ENCODE measurements around the gene PNPLA1.

Gene PNPLA1

DNA sequence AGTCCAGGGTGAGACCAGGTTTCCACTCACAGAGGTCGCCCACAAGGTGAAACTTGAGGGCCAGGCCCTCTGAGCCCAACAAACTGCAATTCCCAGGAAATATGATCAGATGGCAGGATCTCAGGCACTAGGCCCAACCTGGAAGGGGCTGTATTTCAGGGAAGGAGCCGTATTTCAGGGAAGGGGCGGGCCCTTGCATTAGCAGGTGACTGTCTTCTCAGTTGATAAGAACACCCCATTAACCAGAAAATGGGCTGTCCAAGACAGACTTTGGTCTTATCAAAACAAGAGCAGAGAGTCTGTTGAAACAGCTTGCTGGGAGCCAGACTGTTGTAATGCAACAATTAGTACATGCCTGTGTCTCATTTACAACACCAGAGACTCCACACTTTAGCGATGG, 77.8 kb downstream of the PNPLA1 start:
- TF ChIP-seq TAF1 (IDR thresholded peaks at IDR 0.05; ENCODE audit: borderline replicate concordance, insufficient read depth, low read length) (no peak), SIN3A (IDR thresholded peaks at IDR 0.05; ENCODE audit: borderline replicate concordance, insufficient read depth, low read length) (no peak), POLR2AphosphoS5 (IDR thresholded peaks at IDR 0.05; ENCODE audit: low read depth, low read length) (no peak), FOXP2 (optimal IDR thresholded peaks at IDR 0.05; ENCODE audit: borderline replicate concordance, extremely low read depth, extremely low read length, insufficient read depth) (no peak)
- TF ChIP-seq, protein P1, sequence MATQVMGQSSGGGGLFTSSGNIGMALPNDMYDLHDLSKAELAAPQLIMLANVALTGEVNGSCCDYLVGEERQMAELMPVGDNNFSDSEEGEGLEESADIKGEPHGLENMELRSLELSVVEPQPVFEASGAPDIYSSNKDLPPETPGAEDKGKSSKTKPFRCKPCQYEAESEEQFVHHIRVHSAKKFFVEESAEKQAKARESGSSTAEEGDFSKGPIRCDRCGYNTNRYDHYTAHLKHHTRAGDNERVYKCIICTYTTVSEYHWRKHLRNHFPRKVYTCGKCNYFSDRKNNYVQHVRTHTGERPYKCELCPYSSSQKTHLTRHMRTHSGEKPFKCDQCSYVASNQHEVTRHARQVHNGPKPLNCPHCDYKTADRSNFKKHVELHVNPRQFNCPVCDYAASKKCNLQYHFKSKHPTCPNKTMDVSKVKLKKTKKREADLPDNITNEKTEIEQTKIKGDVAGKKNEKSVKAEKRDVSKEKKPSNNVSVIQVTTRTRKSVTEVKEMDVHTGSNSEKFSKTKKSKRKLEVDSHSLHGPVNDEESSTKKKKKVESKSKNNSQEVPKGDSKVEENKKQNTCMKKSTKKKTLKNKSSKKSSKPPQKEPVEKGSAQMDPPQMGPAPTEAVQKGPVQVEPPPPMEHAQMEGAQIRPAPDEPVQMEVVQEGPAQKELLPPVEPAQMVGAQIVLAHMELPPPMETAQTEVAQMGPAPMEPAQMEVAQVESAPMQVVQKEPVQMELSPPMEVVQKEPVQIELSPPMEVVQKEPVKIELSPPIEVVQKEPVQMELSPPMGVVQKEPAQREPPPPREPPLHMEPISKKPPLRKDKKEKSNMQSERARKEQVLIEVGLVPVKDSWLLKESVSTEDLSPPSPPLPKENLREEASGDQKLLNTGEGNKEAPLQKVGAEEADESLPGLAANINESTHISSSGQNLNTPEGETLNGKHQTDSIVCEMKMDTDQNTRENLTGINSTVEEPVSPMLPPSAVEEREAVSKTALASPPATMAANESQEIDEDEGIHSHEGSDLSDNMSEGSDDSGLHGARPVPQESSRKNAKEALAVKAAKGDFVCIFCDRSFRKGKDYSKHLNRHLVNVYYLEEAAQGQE (IDR thresholded peaks at IDR 0.05; ENCODE audit: insufficient read depth in 1 of 2, low read depth in 2 of 2, low read length in 2 of 2), result no peak

DNA sequence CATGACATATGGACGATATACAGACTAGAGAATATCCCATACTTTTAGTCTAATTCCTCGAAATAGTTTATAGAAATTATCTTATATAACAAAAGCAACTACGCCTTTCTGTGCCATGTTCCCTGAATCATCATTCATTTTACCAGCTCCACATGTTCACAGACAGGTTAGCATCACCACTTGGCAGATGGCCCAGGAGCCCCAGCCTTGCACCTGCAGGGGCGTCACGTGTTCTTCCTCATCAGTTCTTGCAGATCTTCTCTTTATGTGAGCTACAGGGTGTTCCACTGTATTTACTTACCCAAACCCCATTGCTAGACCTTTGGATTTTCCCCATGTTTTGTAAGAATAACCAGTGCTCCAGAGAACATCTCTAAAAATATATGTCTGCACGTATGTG, 79.4 kb downstream of the PNPLA1 start:
- no peak for TF ChIP-seq FOXP2 (optimal IDR thresholded peaks at IDR 0.05; ENCODE audit: borderline replicate concordance, extremely low read depth, extremely low read length, insufficient read depth)
- no peak for TF ChIP-seq POLR2AphosphoS5 (IDR thresholded peaks at IDR 0.05; ENCODE audit: low read depth, low read length)
- TF ChIP-seq SIN3A (IDR thresholded peaks at IDR 0.05; ENCODE audit: borderline replicate concordance, insufficient read depth, low read length), result no peak
- TF ChIP-seq TAF1 (IDR thresholded peaks at IDR 0.05; ENCODE audit: borderline replicate concordance, insufficient read depth, low read length), result no peak
- TF ChIP-seq, protein P1 (IDR thresholded peaks at IDR 0.05; ENCODE audit: insufficient read depth in 1 of 2, low read depth in 2 of 2, low read length in 2 of 2), result no peak

DNA sequence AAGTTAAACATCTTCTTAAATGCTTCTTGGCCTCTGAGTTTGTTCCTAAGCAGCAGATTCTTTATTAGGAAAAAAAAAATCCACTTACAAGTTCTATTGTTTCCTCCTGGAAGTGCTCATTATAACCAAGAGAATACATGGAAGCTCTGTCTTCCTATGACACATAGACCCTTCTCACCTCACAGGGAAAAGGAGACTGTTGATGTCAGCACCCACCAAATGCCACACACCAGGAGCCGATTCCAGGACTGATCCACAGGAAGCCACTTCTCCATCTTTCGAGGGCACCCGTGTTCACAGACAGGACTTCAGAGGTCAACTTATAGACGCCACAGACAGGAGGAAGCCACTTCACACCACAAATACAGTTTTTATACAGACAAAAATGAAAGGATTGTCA, 80.2 kb downstream of the PNPLA1 start:
- TF ChIP-seq TAF1 (IDR thresholded peaks at IDR 0.05; ENCODE audit: borderline replicate concordance, insufficient read depth, low read length) (no peak), FOXP2 (optimal IDR thresholded peaks at IDR 0.05; ENCODE audit: borderline replicate concordance, extremely low read depth, extremely low read length, insufficient read depth) (no peak), POLR2AphosphoS5 (IDR thresholded peaks at IDR 0.05; ENCODE audit: low read depth, low read length) (no peak), SIN3A (IDR thresholded peaks at IDR 0.05; ENCODE audit: borderline replicate concordance, insufficient read depth, low read length) (no peak)
- TF ChIP-seq, protein P1 (IDR thresholded peaks at IDR 0.05; ENCODE audit: insufficient read depth in 1 of 2, low read depth in 2 of 2, low read length in 2 of 2), result no peak

DNA sequence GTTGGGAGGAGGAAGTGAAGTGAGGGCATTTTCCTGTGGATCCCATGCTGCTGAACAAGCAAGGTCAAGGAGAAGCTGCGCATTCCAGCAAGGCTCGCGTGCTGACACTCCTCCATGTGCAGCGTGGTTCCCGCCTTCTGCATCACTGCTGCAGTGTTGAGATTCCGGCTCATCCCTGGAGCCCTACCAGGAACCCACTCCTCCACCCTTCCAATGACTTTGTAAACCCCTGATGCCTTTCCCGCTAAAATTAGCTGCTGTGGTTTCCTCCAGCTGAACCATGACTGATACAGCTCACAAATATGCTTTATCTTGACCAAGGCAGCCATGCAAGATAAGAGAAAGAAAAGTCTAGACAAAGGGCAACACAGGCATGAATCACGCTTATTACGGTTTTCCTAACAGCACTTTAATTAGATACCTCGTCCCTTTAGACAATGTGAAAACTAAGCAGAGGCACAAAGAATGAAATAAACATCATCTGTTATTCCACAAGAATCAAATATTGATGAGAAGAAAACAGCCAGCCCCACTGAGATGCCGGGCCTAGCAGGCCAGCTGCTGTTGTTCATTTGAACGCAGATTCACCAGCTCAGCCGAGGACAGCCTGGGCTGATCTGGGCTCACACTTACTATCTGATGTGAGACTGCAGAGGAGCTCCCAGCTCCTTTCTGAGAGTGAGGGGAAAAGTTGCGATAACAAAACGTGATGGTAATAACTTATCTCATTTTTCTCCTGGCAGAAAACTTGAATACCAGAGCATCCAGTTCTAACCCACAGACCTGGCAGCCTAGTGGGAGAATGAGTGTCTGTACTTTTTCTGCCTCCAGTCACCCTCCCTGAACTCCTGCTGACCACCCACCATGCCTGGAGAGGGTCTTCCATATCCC, 81.1 kb downstream of the PNPLA1 start:
- TF ChIP-seq FOXP2 (optimal IDR thresholded peaks at IDR 0.05; ENCODE audit: borderline replicate concordance, extremely low read depth, extremely low read length, insufficient read depth), result no peak
- TF ChIP-seq, protein P1 (IDR thresholded peaks at IDR 0.05; ENCODE audit: insufficient read depth in 1 of 2, low read depth in 2 of 2, low read length in 2 of 2), result no peak
- no peak for TF ChIP-seq POLR2AphosphoS5 (IDR thresholded peaks at IDR 0.05; ENCODE audit: low read depth, low read length)
- TF ChIP-seq TAF1 (IDR thresholded peaks at IDR 0.05; ENCODE audit: borderline replicate concordance, insufficient read depth, low read length), result no peak
- TF ChIP-seq SIN3A (IDR thresholded peaks at IDR 0.05; ENCODE audit: borderline replicate concordance, insufficient read depth, low read length), result no peak

Measured in PFSK-1 (cell line).